Stimulated activated CD8-positive, alpha-beta memory T cell treated with anti-CD3 and anti-CD28 coated beads, Interleukin-12 subunit alpha, Interleukin-12 subunit beta, amount 100 ng/mL, for 24 hours (primary cell): ENCODE measurements around the gene ZDHHC17.
A peak's percentile ranks its signal among the peaks of the same experiment; 100 is the strongest.
"Not testable (repeated sequence)": the region's sequence is repeated elsewhere in the genome, so short reads cannot be mapped to it uniquely, and the experiment has no call there.

Source experiments
- DNase-seq: peaks from one replicate; pipeline ENCODE4 v3.0.0-alpha.2; 2020; ENCODE audit errors: extremely low read depth

Gene ZDHHC17, protein sequence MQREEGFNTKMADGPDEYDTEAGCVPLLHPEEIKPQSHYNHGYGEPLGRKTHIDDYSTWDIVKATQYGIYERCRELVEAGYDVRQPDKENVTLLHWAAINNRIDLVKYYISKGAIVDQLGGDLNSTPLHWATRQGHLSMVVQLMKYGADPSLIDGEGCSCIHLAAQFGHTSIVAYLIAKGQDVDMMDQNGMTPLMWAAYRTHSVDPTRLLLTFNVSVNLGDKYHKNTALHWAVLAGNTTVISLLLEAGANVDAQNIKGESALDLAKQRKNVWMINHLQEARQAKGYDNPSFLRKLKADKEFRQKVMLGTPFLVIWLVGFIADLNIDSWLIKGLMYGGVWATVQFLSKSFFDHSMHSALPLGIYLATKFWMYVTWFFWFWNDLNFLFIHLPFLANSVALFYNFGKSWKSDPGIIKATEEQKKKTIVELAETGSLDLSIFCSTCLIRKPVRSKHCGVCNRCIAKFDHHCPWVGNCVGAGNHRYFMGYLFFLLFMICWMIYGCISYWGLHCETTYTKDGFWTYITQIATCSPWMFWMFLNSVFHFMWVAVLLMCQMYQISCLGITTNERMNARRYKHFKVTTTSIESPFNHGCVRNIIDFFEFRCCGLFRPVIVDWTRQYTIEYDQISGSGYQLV

DNA sequence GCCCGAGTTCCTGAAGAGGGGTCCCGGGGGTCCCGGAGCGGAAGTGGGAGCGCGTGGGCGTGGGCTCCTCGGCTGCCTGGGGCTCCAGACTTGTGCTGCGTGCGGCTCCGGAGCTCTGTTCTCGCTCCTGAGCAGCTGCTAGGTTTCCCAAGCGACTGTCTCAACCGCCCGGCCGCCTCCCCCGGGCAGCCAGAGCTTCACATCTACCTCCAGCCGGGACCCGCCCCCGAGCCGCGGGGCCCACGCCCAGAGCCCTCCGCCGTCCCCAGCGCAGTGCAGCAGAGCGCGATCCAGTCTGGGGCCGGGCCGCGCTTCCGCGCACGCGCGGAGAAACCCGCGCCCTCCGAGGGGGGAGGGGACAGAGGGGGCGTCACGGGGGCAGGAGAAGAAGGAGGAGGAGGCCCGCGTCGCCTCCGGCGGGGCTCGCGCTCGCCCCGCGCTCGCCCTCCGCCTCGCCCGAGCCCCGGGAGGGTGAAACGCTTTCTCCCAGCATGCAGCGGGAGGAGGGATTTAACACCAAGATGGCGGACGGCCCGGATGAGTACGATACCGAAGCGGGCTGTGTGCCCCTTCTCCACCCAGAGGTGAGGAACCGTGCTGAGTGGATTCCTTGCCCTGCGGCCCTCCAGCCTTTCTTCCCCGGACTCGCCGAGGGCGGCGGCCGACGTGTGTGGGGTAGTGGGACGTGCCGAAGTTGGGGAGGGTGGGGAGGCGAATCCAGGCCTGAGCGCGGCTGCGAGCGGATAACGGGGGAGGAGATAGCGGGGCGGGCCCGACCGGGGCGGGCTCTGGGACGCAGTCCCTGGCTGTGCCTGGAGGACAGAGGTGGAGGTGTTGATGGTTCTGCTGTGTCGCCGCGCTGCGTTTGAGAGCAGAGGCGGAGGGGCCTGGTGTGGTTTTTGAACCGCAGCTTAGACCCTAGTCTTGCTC, at the start of gene ZDHHC17:
Gene ZDHHC17, plus strand, starts transcription at position 370 of the 930 bp plus-strand sequence. Its CDS starts 122 bp downstream, at position 492.
- DNase-seq: peak; percentile 75

DNA sequence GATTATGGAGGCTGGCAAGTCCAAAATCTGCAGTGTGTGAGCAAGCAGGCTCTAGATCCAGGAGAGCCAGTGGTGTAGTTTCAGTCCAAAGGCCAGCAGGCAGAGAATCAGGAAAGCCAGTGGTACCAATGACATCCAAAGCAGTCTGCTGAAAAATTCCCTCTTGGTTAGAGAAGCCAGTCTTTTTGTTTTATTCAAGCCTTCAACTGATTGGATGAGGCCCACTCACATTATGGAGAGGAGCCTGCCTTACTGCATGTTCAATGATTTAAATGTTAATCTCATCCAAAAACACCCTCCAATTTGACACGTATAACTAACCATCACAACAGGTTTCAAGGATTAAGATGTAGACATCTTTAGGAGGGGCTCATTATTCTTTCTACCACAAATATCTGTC, 49.5 kb upstream of the ZDHHC17 start:
- DNase-seq: no peak

DNA sequence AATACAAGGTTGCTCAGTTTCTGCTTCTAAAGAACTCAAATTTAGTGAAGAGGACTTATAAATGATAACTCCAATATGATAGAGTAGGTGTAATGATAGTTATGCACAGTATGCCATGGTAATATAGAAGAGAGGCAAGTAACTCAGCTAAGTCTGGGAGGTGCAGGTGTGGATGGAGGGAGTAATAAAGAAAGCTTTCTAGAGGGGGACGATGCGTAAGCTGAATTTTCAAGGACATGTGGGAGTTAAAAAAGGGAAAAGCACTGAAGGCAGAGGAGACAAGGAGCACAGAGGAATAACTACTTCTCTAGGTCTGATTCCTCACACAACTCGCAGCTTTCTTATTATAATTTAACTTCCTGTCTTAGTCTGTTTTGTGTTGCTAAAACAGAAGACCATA, 49.1 kb upstream of the ZDHHC17 start:
- no peak for DNase-seq

DNA sequence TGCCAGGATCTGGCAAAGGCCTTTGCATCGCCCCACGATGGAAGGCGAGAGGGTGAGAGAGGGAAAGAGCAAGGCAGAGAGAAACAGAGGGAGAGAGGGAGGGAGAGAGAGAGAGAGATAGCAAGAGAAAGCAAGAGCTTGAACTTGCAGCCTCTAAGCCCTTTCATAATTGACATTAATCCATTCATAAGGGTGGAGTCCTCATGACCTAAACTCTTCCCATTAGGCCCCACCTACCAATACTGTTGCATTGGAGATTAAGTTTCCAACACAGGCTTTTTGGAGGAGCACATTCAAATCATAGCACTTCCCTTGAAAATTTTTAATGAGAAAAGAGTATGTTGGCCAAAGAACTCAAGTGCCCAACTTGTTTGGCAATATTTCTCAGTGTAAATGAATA, 48.6 kb upstream of the ZDHHC17 start:
- DNase-seq: no peak

DNA sequence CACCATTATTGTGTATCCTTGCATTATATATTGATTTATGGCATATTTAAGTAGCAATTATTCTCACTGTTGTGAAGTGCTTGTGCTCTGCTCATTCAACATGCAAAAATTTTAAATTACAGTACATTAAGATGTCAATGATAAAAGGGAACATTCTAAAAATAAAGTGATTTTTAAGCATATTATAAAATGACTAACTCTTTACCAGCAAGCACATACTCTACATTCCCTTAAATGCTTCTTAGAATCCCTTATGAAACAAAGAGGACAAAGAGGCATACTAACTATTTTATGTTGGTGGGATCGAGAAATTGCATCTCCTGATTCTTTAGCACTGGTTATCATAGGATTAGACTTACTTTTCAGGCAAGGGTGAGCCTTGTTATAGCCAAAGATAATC, 46.6 kb upstream of the ZDHHC17 start:
- no peak for DNase-seq

DNA sequence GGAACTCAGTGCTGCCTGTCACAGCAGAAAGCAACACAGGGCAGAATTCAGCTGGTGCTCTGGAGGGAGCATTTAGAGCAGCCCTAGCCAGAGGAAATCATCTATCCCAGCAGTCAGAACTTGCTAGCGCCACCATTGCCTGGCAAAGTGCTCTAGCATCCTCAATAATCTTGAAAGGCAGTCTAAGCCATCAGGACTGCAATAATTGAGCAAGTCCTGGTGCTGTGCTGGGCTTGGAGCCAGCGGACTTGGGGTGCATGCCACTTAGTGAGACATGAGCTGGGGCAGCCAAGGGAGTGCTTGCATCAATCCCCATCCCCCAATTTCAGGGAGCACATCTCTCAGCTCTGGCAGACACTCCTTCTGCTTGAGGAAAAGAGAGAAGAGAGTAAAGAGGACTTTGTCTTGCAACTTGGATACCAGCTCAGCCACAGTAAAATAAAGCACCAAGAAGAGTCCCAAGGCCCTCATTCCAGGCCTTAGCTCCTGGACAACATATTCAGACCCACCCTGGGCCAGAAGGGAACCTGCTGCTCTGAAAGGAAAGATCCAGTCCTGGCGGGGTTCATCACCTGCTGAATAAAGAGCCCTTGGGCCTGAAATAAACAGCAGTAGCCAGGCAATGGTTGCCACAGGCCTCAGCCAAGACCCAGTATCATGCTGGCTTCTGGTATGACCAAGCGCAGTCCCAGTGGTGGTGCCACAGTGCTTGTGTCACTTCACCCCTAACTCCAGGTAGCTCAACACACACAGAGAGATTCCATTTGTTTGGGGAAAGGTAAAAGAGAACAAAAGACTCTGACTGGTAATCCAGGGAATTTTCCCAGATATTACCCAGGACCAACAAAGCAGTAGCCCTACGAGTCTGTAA, 44.5 kb upstream of the ZDHHC17 start:
- no peak for DNase-seq

DNA sequence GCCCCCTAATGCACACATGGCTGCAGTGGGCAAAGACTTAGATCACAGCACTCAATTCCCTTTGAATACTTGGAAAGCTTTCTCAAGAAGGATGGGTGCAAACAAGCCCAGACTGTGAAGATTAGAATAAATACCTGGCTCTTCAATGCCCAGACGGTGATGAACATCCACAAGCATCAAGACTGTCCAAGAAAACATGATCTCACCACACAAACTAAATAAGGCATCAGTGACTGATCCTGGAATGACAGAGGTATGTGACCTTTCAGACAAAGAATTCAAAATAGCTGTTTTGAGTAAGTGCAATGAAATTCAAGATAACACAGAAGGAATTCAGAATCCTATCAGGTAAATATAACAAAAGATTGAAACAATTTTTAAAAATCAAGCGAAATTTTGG, 43.8 kb upstream of the ZDHHC17 start:
- DNase-seq: no peak

DNA sequence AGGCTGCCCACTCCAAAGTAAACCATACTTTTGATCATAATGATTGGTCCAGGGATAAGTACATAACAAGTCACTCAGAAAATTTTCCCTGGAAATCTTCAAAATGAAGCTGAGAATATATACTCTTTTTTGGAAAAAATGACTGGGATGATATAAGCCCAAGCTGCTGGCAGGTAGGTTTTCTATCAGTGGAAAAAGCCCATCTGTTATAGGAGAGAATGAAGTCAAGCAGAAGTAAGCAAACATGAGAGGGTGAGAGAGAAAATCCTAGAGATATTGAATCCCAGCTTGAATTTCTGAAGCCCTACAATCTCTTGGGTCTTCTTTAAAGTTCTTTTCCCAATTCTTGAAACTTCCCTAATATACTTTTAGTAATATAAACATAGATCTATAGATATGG, 37.3 kb upstream of the ZDHHC17 start:
- no peak for DNase-seq

DNA sequence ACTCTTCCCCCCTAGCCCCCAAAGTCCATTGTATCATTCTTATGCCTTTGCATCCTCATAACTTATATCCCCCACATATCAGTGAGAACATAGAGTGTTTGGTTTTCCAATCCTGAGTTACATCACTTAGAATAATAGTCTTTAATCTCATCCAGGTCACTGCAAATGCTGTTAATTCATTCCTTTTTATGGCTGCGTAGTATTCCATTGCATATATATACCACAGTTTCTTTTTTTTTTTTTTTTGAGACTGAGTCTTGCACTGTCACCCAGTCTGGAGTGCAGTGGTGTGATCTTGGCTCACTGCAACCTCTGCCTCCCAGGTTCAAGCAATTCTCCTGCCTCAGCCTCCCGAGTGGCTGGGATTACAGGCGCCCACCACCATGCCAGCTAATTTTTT, 31.7 kb upstream of the ZDHHC17 start:
- DNase-seq: not testable (repeated sequence)

DNA sequence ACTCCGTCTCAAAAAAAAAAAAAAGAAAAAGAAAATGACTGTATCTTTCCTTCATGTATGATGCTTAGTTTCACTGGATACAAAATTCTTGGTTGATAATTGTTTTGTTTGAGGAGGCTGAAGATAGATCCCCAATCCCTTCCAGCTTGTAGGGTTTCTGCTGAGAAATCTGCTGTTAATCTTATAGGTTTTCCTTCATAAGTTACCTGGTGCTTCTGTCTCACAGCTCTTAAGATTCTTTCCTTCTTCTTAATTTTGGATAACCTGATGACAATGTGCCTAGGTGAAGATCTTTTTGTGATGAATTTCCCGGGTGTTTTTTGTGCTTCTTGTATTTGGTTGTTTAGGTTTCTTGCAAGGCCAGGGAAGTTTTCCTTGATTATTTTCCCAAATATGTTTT, 26.2 kb upstream of the ZDHHC17 start:
- DNase-seq: not testable (repeated sequence)

DNA sequence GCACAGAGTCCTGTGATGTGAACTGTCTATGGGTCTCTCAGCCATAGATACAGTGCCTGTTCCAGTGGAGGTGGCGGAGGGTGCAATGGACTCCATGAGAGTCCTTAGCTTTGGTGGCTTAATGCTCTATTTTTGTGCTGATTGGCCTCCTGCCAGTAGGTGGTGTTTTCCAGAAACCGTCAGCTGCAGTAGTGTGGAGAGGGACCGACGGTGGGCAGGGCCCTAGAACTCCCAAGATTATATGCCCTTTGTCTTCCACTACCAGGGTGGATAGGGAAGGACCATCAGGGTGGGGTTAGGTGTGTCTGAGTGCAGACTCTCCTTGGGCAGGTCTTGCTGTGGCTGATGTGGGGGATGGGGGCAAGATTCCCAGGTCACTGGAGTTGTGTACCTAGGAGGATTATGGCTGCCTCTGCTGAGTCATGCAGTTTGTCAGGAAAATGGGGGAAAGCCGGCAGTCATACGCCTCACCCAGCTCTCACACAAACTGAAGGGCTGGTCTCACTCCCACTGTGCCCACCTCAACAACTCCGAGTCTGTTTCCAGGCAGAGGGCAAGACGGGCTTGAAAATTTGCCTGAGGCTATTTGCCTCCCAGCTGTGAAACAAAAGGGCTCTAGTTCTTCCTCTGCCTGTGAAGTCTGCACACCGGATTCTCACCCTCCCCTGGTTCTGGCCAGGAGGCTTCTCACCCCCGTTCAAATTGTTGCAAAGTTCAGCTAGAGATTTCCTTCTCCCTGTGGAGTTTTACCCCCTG, 24.9 kb upstream of the ZDHHC17 start:
- no peak for DNase-seq

DNA sequence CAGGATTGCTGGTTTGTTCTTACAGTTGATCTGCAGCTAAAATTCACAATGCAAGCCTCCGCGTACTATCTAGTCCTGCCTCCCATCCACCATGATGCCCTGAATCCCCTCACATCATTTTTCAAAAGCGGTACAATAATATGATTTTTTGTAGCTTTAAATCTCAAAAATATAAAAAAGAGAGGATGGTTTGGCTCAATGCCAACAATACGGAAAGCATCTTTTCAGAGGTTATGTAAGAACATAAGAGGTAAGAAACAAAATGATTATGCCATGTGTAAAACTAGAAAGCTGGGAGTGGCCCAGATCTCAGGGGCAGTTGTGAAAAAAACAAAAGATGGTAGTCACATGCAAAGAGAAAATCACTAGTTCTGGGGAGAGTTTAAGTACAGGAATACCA, 24.0 kb upstream of the ZDHHC17 start:
- no peak for DNase-seq

DNA sequence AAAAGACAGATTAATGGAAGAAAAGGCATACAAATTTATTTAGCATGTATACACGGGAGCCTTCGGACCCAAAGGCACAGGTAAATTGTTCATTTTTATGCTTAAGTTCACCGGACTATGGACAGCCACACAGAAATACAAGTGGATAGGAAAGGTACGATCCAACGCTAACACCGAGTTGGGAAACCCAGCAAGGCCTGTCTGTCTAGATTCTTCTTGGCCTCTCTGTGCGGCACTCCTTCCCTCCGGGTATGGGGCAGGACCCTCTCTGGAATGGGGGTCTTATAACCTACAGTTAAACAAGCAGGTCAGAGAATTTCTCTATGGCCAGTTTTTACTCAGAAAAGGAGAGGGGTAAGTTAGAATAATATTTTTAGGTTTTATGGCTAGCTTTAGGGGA, 23.4 kb upstream of the ZDHHC17 start:
- DNase-seq: no peak

DNA sequence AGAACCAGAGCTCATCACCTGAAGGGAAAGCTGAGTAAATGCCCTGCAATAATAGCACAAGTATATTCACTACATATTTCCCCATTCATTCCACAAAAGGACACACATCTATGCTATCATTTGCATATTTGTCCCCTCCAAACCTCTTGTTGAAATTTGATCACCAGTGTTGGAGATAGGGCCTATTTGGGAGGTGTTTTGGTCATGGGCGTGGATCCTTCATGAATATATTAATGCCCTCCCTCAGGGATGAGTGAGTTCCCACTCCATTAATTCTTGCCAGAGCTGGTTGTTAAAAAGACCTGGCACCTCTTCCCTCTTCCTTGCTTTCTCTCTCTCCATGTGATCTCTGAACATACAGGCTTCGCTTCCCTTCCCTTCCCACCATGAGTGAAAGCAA, 18.6 kb upstream of the ZDHHC17 start:
- DNase-seq: no peak

DNA sequence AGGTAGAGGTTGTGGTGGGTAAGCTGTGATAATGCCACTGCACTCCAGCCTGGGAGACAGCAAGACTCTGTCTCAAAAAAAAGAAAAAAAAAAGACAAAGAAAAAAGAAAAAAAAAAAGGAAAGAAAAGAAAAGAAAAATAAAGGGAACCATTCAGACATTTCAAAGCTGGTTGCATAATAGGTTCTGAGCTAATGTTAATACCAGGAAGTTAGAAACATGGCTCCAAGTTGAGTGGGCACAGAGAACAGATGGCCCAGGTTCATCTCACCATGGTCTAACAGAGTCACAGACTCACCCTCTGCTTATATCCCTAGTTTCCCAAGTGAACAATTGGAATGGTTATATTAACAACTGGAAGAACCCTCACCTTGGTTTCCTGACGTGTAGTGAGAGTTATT, 17.4 kb upstream of the ZDHHC17 start:
- DNase-seq: no peak

DNA sequence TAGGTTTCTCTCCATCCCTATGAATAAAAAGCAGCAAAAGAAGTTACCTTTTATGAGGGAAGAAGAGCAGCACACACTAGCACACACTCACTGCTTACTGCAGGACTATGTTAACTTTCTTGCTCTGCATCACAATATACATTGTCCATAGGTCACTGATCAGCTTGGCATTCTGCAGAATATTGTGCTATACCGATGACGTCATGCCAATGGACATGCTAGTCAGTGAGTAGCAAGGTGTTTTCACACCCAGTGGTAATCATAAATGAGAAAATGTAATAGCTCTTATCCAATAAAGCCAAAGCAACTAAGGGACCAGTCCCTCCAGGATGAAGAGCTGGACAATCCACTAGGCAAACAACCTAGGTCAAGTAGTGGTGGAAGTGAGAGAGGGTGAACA, 16.7 kb upstream of the ZDHHC17 start:
- DNase-seq: no peak

DNA sequence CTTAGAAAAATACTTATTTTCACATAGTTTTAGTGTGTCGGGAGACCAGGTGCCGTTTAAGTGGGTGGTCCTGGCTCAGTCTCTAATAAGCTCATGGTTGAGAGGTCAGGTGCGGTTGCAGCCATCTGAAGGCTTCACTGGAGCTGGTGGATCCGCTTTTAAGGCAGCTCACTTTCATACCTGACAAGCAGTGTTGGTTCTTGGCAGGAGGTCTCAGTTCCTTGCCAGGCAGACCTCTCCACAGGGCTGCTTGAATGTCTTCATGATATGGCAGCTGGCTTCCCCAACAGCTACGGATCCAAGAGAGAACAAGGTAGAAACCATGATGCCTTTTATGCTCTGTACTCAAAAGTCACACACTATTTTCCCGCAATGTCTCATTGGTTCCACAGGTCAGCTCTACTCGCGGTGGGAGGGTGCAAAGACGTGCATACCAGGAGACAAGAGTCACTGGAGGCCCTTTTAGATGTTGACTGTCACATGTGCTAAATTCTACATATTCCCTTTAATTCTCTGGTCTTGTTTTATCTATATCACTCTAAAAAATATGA, 8.0 kb upstream of the ZDHHC17 start:
- no peak for DNase-seq

DNA sequence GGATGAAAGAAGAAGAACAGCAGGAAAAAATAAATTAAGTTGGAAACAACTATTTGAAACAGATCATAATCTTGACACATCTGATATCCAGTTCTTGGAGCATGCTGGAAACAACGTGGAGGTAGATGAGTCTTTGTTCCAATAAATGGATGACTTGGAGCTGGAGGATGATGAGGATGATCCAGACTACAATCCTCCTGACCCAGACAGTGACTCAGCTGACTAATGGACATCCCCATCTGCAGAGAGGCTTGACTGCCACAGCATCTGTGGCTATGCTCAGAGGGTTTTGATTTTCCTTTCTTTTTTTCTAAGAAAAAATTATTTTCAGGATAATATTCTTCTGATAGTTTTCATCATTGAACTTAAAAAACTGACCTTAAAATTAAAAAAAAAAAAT, 6.2 kb upstream of the ZDHHC17 start:
- no peak for DNase-seq

DNA sequence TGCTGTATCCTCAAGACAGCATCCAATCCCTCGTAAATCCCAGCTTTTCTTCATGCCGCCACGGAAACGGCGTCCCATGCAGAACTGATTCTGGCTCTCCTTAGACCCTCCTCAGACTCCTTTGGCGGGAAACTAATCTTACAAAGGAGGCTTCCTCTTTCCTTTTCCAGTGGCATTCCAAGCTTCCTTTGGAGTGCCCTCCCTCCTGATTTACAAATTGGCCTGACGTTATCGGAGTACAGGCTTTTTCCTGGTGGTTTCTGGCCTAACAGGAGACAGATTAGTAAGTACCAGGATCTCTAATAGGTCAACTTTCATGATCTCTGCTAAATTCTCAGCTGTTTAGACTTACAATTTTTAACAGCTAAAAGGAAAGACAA, 1.3 kb upstream of the ZDHHC17 start:
- no peak for DNase-seq

DNA sequence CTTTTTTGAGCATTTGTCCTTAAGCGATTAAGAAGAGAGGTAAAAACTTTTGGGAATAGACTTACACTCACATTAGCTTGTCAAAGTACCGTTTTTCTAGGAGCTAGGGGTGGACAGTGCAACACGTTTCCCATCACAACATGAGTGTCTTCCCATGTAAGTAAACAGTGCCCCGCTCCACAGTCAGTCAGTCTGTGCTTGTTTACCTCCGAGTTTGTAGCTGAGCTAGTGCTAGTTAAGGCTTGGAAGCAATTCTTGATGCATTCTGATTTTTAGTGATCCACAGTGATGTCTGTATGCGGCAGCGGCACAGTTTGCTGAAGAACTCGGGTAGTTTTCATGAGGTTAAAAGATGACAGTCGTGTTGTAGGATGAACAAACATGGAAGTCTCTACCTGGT, 941 bp downstream of the ZDHHC17 start:
- no peak for DNase-seq
